ENCODE data around the gene DCXR.

DCXR gene

DNA sequence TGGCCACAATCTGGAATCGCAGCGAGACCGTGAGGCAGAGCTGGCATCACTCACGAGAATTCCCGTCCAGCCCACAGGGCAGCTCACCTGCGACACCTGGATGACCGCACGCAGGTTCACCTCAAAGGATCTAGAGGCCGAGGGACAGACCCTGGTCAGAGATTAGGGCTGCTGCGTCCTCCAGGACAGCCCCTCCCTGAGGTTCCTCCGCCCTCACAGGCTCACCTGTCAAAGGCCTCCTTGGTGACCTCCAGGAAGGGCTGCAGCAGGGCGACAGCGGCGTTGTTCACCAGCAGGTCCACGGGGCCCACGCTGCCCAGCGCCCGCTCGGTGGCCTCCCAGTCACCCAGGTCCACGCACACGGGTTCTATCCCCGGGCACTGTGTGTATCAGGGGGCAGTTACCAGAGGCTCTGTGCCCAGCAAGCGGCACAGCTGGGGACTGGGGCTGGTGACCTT, 834 bp downstream of the DCXR start:
- no peak for DNase-seq

DNA sequence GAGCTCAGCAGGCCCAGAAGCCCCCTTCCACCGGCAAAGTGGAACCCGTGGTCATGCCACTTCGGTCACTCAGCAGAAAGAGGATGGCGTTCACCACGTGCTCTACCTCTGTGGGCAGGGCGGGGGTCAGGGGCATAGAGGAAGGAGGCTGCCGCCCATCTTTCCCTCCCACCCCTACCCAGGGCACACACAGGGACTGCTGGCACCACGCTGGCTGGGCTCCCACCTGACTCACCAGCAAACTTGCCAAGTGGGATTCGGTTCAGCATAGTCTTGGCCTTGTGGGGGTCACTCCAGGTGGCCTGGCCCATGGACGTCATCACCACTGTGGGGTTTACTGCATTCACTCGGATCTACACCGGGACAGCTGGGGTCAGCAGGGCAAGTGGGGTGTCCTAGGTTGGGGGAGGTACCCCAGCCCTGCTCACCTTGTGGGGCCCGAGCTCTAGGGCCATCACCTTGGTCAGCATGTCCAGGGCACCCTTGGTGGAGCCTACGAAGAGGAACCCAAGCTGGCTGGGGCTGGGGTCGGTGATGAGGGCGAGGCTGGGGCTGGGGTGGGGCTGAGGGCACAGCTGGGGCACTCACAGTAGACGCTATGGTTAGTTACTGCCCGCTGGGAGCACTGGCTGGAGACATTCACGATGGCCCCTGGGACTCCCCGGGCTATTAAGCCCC, 1.4 kb downstream of the DCXR start:
- DNase-seq = no peak

GRCh38 chr17:82035488-82035887, 2.0 kb downstream of the DCXR start:
- no peak for DNase-seq

DNA sequence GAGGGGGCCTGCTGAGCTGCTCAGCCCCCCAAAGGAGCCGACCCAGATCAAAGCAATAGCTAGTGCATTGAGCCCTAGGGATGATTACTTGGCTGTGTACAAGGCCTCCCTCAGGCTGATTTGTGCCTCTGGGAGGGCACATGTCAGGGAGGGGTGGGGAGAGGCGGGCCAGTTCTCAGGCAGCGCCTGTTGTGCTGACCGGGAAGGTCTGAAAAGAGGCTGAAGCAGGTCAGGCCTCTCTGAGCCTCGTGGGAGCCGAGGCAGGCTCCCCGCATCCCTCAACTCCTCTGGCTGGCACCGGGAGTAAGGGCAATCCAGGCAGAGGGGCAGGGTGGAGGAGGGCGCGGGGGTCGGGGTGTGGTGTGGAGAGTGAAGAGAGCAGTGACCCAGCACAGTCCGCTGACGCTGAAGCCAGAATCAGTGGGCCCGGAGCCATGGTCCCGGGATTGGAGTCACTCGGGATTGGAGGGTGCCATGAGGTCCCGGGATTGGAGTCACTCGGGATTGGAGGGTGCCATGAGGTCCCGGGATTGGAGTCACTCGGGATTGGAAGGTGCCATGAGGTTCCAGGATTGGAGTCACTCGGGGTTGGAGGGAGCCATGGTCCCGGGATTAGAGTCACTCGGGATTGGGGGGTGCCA, 3.0 kb downstream of the DCXR start:
- no peak for DNase-seq

DNA sequence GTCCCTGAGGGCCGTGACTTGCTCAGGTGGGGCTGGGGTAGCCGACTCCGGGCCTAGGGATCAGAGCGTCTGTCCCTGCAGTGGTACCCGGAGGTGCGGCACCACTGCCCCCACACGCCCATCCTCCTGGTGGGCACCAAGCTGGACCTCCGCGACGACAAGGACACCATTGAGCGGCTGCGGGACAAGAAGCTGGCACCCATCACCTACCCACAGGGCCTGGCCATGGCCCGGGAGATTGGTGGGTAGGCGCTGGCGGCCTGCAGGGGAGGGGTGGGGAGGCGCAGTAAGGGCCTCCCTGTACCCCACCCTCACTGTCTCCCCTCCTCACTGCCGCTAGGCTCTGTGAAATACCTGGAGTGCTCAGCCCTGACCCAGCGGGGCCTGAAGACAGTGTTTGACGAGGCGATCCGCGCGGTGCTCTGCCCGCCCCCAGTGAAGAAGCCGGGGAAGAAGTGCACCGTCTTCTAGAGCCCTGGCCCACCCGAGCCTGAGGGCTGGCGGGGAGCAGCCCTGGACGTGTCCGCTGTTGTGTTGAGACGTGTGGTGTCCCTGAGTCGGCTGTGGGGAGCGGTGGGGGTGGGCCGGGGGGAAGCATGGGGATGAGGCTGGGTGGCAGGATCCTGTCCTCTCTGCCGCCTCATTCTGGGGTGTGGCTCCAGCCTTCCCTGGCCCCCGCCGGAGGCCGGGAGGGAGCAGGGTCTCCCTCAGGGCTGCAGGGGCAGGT, 4.0 kb downstream of the DCXR start:
- no peak for DNase-seq

DNA sequence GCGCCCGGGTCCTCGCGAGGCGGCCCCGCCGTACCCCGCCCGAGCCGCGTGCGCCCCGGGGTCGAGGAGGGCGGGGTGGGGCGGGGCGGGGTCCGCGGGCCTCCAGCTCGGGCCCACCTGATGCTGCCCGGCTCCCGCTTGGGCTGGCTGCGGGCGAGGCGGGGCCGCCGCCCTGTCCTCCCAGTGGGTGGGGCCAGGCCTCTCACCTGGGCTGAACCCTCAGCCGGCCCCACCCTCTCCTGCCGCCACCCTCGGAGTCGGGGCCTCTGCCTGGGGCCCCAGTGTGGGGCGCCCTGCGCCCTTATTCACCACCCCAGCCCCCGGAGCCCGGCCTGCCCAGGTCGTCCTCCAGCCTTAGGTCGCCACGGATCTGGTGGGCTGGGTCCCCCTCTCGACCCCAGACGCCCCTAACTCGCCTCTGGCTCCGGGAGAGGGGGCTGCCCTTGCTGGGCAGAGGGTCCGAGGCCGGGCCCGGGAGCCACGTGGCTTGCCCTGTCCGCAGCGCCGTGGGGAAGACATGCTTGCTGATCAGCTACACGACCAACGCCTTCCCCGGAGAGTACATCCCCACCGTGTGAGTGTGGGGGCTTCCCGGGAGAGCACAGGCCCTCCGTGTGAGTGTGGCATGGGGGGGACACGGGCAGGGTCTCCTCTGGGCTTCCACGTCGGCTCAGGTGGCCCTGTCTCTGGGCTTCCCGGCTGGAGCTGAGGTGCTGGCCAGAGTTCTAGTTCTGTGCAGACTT, 5.4 kb downstream of the DCXR start:
- DNase-seq = peak; percentile 13

GRCh38 chr17:82031303-82031884, 6.1 kb downstream of the DCXR start, which contains the start of gene RAC3:
TSS of gene RAC3 (plus strand) at chr17:82031678. CDS start at chr17:82031762, 84 bp downstream.
- peak; percentile 59 for DNase-seq

DNA sequence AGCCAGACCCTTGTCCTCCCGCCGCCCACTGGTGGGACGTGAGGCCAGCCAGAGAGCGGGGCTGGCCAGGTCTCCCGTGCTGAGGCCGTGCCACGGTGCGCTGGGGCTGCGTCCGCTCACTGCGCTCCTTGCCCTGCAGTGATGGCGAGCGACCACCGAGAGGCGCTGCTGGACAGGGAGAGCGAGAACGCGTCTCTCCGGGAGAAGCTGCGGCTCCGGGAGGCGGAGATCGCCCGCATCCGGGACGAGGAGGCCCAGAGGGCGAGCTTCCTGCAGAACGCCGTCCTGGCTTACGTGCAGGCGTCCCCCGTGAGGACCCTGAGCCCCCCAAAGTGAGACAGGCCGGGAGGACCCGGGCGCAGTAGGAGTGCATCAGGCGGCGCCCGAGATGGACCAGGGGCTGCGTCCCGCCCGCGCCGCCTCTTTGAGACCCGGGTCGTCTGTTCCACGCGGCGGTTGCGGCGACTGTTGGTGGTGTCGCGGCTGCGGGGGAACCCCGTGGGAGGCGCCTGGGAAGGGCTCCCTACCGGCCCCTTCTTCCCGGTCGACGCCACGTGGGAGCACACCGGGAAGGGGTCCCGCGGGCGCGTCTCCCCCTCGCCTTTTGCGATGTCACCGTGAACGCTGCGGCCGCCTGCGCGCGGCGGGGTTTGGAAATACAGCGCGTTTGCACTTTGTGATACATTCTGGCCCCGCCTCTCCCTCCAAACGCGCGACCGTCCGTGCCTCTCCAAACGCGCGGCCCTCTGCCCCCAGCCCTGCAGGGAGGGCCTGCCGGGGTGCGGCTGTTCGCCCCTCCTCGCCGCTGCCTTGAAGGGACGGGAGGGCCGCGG, 6.8 kb downstream of the DCXR start:
- DNase-seq = peak; percentile 90

- no peak for DNase-seq
Observed at GRCh38 chr17:82029990-82030469, 7.5 kb downstream of the DCXR start.

DNA sequence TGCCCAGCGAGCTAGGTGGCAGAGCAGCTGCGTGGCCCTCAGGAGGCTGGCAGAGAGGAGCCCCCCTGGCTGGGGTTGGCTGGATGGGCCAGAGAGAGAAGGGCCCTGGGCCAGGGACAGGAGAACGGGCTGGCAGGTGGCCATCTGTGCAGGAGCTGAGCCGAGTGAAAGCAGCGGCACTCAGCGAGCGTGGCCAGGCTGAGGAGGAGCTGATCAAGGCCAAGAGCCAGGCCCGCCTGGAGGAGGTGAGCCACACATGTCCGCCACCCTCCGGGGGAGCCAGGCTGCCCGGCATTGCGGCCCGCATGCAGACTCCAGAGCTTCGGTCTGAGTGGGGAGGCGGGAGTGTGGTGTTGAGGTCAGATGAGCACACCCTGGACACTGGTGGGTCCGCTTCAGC, 8.1 kb downstream of the DCXR start:
- DNase-seq = no peak

DNA sequence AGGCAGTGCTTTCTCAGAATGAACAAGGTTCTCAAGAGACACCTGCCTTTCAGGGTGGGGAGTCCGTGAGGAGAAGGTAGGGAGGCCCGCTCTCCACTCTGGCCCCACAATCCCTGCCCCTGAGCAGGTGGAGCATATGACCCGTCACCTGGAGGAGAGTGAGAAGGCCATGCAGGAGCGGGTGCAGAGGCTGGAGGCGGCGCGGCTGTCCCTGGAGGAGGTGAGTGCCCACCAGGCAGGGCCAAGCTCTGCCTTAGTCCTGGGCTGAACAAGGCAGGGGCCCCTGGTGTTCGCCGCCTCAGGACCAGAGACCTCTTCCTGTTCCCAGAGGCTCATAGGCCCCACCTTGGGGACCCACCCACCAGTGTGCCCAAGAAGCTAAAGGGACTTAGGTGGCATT, 8.5 kb downstream of the DCXR start:
- DNase-seq = no peak

- no peak for DNase-seq
Observed at GRCh38 chr17:82028246-82028645, 9.3 kb downstream of the DCXR start.

DNA sequence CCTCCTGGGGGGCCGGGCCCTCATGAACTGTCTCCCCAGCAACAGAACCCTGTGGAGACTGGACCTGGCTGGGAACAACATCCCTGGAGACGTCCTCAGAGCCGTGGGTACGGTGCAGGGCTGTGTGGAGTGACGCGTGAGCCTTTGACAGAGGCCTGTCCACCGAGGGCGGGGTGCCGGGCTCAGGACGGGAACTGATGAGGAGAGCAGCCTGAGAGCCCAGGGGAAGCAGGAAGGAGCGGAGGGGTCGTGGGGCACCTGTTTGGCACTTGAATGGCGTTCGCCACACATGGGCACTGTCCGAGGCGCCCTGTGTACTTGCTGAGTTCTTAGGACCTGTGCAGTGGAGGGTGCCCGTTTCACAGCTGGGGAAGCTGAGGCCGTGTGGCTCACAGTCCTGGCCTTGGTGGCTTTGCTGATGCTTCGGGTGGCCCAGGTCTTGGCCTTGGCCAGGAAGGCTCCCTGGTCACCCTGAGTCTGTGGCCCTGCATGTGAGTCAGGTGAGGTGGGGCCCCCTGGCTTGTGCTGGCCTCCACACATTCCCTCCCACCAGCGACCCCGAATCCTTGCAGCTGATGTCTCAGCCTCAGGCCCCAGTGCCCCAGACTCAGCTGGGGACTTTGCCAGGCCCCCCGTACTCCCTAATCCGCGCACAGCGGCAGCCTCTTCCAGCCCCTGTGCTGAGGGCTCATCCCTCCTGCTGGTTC, 11.9 kb downstream of the DCXR start:
- no peak for DNase-seq

- DNase-seq = no peak
Observed at GRCh38 chr17:82024859-82025258, 12.6 kb downstream of the DCXR start.

DNA sequence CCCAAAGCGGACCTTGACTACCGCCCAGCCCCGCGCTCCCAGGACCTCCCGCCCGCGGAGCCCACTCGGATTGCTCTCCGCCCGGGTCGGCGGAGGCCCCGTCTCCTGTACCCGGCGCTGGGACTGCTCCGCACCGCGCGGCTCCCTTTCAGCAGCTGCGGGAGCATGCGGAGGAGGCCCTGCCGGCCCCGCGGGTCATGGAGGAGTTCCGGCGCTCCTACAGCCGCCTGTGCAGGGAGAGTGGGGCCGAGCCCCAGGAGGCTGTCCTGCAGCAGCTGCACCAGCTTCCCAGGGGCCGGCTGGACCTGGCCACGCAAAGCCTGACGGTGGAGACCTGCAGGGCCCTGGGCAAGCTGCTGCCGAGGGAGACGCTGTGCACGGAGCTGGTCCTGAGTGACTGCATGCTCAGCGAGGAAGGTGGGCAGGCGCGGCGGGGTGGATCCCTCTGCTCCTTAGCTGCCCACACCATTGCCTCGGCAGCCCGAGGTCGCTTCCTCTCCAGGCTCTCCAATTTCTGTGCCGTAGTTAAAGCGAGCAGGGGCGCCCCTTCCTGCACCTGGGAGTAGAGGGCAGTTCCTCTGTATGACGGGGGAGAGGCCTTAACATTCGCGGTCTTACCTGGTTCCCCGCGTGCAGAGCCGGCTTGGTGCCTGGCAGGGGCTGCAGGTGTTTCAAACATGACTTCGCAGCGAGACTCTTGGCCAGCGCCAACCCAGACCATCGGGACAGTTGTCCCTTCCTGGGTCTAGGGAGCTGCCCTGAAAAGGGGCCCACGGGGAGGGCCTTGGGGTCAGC, 13.9 kb downstream of the DCXR start:
- no peak for DNase-seq

DNA sequence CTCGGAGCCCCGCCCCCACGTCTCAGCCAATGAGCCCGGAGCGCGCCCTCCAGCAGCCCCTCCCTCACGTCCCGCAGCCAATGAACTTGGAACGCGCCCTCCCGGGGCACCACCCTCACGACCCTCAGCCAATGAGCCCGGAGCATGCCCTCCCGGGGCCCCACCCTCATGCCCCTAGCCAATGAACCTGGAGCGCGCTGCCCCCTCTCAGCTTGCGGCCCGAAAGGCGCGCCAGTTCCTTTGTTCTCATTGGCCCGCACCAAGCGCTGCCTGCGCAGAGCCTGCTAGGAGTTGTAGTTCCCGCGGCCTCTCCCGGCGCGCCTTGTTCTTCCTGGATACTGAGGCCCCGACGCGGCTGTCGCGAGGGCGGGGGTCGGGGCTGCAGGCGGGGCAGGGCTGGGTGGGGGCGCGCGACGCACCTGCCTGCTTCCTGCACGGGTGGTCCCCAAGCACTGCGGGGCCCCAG, 14.5 kb downstream of the DCXR start, which contains the start of gene LRRC45:
TSS of gene LRRC45 (plus strand) at position 325 of the 466 bp plus-strand sequence. CDS start 339 bp downstream, outside the sequence.
- DNase-seq = peak; percentile 99

DNA sequence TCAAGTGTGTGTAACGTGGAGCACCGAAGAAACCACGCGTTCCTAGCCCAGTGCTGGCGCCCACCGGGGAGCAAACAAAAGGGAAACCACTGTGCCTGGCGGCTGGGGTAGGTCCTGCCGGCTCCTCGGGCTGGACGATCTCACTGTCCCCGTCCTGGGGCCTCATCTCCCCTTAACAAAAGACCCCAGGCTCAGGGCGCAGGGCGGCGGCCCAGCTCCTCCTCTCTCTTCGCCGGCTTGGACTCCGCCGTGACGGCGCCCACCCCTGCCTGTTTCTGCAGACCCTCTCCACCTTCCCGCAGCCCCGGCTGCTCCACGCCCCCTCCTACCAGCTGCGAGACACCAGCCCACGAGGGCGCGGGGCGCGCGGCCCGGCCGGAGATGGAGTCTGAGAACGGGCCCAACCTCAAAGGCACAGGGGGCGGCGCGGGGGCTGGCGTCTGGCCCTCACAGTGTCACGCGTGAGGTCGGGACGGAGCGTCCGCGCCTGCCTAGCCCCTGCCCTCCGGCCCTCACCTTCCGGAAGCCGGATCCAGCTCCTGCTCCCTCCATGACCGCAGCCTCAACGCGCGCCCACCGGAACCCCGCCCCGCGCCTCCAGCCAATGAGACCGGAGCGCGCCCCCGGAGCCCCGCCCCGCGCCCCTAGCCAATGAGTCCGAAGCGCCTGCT, 15.1 kb downstream of the DCXR start, which contains the start of gene CENPX:
TSS of gene CENPX (minus strand) at position 569 of the 671 bp plus-strand sequence. CDS start at position 552, 17 bp downstream.
- DNase-seq = peak; percentile 41

GRCh38 chr17:82021900-82022309, 15.6 kb downstream of the DCXR start:
- no peak for DNase-seq

All from OCI-M1 (cell line).